Stimulated activated CD4-positive, alpha-beta T cell treated with anti-CD3 and anti-CD28 coated beads, Interleukin-1b, Interleukin-23, amount 100 ng/mL, for 4 hours (primary cell): ENCODE measurements around the gene PNLIPRP1.

Experiments used
- DNase-seq, 2 donors: peaks; one replicate each; pipeline ENCODE4 v3.0.0-alpha.2; 2020; ENCODE audit warnings: low read depth in 2 of 2

PNLIPRP1 gene

GRCh38 chr10:116631871-116632295, 41.1 kb downstream of the PNLIPRP1 start:
- DNase-seq = no peak

GRCh38 chr10:116632596-116633215, 41.9 kb downstream of the PNLIPRP1 start:
- DNase-seq = no peak

- DNase-seq = no peak
These were observed 42.4 kb downstream of the PNLIPRP1 start for GRCh38 chr10:116633216-116633600.

GRCh38 chr10:116634126-116634975, 43.6 kb downstream of the PNLIPRP1 start:
- no peak for DNase-seq

DNA sequence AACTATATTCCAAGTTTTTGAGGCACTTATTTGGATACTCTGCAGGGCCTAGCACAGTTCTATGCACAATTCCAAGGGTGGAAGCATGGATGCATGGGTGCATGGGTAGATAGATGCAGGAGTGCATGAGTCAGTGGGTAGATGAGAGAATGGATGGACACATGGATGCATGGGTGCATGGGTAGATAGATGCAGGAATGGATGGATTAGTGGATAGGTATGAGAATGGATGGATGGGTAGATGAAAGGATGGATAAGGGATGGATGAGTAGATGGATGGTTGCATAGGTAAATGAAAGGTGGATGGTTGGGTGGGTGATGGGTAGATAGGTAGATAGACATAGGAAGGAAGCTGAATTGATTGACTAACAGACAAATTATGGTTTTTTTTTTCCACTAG, 45.6 kb downstream of the PNLIPRP1 start:
- DNase-seq = no peak

- DNase-seq = no peak
These were observed 46.2 kb downstream of the PNLIPRP1 start for GRCh38 chr10:116636976-116637375.

GRCh38 chr10:116637830-116638229, 47.1 kb downstream of the PNLIPRP1 start:
- no peak for DNase-seq

DNA sequence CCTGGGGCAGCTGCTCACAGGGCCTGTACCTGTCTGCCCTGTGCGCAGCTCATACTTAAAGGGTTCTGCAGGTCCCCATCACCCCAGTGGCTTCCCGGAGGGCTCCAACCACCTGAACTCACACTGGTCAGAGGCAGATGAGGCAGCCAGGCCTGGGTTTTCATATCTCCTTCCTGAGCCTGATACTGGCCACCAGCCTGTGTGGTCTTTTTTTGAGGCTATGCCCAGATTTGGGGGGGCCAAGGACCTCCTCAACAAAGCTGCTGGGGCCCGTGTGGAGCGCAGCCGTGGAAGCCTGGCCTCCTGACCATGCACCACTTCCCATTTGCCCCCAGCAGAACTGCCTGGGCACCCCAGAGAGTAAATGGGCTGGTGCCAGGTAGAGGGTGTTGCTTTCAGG, 55.7 kb downstream of the PNLIPRP1 start:
- DNase-seq = no peak

GRCh38 chr10:116648903-116649302, 58.1 kb downstream of the PNLIPRP1 start:
- DNase-seq = no peak

- DNase-seq = no peak
These were observed 63.1 kb downstream of the PNLIPRP1 start for GRCh38 chr10:116653885-116654284.

- DNase-seq = no peak
These were observed 64.1 kb downstream of the PNLIPRP1 start for GRCh38 chr10:116654816-116655215.

- no peak for DNase-seq
These were observed 64.8 kb downstream of the PNLIPRP1 start for GRCh38 chr10:116655568-116655967.

- DNase-seq = no peak
These were observed 65.3 kb downstream of the PNLIPRP1 start for GRCh38 chr10:116656044-116656443.

DNA sequence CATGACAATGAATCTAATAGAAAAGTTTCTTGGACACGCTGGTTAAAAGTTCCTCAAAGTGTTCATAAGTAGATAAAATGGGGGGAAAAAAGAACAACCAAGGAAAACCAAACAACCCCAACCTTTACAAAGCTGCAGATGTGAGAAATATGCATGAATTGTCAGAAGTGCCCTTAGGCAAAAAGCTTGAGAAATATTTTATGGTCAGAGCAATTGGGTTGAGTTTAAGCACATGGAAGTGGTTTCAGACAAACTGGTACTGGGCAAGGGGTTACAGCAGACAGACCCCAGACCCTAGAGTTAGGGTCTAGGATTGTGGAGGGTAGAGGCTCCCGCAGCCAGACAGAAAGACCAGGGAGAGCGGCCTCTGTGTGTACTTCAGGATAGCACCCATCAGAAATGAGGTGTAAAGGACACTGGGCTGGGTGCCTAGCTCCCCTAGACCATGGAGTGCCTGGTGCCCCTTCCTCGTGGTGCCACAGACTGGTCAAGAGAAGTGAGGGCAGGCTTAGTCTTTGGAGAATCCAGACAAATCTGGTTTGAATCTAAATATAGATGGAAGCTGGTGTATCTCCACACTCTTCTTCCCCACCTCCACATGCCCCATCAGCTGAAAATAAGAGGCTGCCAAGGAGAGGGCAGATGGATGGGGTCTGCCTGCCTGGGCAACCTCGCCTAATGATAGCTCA, 67.2 kb downstream of the PNLIPRP1 start:
- no peak for DNase-seq
